Large intestine (tissue), 3 donors: ENCODE results near the gene GEMIN5. TPM values are rescaled to one million over a fixed set of nuclear protein-coding genes. Genes with fewer than 3 reads are reported as not detected.

Source experiments
- DNase-seq, 2 donors: peaks; one replicate each; pipeline versions ENCODE4 v3.0.0 to v3.0.0-alpha.2; 2013
- H3K27ac ChIP-seq: one replicate; pipeline ENCODE4 v1.5.1; 2013; ENCODE audit warnings: low read length
- H3K27me3 ChIP-seq: 2 replicates; pipeline ENCODE4 v1.6.1; 2013; ENCODE audit warnings: low read length; ENCODE audit not compliant: control insufficient read depth, insufficient read depth
- H3K36me3 ChIP-seq: 2 replicates; pipeline ENCODE4 v1.6.1; 2013; ENCODE audit warnings: low read length; ENCODE audit not compliant: control insufficient read depth, insufficient read depth
- H3K4me1 ChIP-seq: one replicate; pipeline ENCODE4 v1.6.1; 2013; ENCODE audit warnings: low read length; ENCODE audit not compliant: control insufficient read depth, insufficient read depth
- H3K4me3 ChIP-seq: one replicate; pipeline ENCODE4 v1.5.1; 2013; ENCODE audit warnings: low read length
- H3K9me3 ChIP-seq: one replicate; pipeline ENCODE4 v1.6.1; 2013; ENCODE audit warnings: mild to moderate bottlenecking, low read depth, low read length, moderate library complexity; ENCODE audit not compliant: control insufficient read depth
- WGBS: methylation state at CpG from one replicate; pipeline ENCODE4 v1.1.5; 2013; ENCODE audit warnings: low lambda C conversion rate; ENCODE audit not compliant: insufficient coverage; 5-methylcytosine and 5-hydroxymethylcytosine counted together
- polyA plus RNA-seq: library from polyadenylated mRNA; unstranded; fragments of 120-200 nt; gene quantifications from one replicate; pipeline ENCODE4 v1.2.1, GENCODE V29; 2013

Gene GEMIN5
- polyA plus RNA-seq, 1 donor, result 12.7 TPM

DNA sequence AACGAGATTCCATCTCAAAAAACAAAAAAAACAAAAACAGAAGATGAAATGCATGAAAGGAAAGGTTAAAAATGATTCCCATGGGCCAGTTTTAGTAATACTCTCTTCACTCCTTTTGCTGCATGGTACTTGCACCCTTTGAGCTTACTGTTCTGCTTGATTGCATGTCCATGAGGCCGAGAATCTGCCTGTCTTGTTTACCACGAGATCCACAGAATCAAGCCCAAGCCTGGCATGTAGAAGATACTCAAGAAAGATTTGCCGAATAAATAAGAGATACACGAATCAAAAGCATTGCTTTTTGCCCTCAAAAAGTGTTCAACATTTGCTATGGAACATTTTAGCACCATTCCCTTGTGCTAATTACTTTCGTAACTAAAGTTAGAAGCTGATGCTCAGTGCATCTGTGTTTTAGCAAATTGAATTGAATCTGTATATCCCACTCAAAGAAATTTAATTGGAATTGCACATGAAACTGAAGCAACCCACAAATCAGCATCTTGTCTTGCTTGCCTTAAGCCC, 88.7 kb downstream of the GEMIN5 start:
- H3K27ac ChIP-seq, result no peak overlapping the region
- H3K9me3 ChIP-seq, result no peaks in the 10 kb centered on the region
- H3K4me3 ChIP-seq, result no peak overlapping the region
- H3K4me1 ChIP-seq, result peaks cover 3% of the 10 kb centered on the region
- 77% methylated on average over 5 of the region's 6 CpGs for WGBS
- DNase-seq, result no peak
- H3K36me3 ChIP-seq, result no peaks in the 10 kb centered on the region
- no peaks in the 10 kb centered on the region for H3K27me3 ChIP-seq

DNA sequence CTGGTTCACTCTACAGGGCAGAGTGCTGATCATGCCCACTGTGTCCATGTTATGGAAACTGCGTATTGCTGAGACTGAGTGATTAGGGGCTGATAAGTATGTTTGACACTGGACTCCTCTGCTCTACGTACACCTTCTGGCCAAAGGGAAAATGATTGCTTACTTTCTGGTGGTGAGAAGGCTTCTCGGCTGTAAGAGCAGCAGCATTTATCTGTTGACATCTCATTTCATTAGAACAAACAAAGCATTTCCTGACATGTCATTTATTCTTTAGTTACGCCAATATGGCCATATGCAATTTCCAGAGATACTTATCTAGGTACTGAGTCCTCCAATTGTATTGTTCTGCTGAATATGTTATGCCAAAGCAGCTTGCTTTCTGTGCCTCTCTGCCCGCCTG, 93.2 kb downstream of the GEMIN5 start:
- Histone ChIP-seq H3K27me3 (no peaks in the 10 kb centered on the region), H3K4me3 (no peak overlapping the region), H3K4me1 (peaks cover 9% of the 10 kb centered on the region), H3K36me3 (no peaks in the 10 kb centered on the region), H3K27ac (no peak overlapping the region), H3K9me3 (no peaks in the 10 kb centered on the region)
- DNase-seq, result peak in 1 of 2 donors; percentile 12
- WGBS, result 20% methylated on average over 1 of the region's 5 CpGs

DNA sequence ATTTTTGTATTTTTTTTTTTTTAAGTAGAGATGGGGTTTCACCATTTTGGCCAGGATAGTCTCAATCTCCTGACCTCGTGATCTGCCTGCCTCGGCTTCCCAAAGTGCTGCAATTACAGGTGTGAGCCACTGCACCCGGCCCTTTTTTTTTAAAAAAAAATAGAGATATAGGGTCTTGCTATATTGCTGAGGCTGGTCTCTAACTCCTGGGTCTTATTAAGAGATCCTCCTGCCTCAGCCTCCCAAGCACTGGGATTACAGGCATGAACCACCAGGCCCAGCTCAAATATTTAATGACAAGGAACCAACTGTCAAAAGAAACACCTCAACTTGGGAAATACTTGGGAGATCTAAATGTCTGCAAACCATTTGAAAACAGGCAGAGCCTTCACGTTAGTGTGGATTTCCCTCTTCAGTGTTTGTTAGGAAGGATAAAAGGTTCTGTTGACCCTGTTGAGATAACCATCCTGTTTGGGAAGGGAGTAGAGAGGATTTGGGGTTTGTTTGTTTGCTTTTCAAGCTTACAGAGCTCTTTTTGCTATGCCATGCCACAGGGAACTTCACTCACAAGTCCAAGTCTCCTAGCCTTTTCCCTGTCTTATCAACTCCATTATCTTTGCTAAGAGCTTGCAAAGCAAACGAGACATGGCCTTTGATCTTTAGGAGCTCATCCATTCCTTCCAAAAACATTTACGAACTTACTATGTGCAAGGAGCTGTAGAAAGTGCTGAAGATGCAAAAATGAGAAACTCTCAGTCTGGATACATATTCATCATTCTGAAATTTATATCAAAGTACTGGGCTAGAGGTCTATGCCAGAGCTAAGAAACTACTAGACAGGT, 95.1 kb downstream of the GEMIN5 start:
- no peaks in the 10 kb centered on the region for H3K9me3 ChIP-seq
- H3K36me3 ChIP-seq, result no peaks in the 10 kb centered on the region
- H3K27me3 ChIP-seq, result no peaks in the 10 kb centered on the region
- peaks cover 10% of the 10 kb centered on the region for H3K4me1 ChIP-seq
- H3K27ac ChIP-seq, result peak overlapping the region; percentile 20
- DNase-seq, result peak in 1 of 2 donors; percentile 29
- H3K4me3 ChIP-seq, result no peak overlapping the region
- no CpG with 5 or more reads among the region's 6 CpGs for WGBS

DNA sequence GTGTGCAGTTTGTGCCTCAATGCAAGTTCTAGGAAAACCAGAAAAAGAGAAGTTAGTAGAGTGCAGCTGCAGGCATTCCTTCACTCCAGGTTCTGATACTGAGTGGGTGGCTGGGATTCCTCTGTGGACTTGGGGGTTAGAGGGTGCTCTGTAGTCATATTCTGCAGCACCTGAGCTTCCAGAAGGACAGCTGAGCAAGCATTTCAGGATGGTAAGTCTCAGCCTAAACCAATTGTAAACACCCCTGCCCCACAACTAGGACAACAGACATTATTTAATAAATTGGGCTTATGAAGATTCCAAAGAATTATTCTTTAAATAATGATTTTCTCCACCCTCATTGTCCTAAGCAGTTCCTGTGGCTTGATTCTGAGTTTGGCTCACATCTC, 96.7 kb downstream of the GEMIN5 start:
- Histone ChIP-seq H3K9me3 (no peaks in the 10 kb centered on the region), H3K4me3 (no peak overlapping the region), H3K27me3 (no peaks in the 10 kb centered on the region), H3K36me3 (no peaks in the 10 kb centered on the region), H3K4me1 (peaks cover 23% of the 10 kb centered on the region), H3K27ac (no peak overlapping the region)
- DNase-seq, result no peak

DNA sequence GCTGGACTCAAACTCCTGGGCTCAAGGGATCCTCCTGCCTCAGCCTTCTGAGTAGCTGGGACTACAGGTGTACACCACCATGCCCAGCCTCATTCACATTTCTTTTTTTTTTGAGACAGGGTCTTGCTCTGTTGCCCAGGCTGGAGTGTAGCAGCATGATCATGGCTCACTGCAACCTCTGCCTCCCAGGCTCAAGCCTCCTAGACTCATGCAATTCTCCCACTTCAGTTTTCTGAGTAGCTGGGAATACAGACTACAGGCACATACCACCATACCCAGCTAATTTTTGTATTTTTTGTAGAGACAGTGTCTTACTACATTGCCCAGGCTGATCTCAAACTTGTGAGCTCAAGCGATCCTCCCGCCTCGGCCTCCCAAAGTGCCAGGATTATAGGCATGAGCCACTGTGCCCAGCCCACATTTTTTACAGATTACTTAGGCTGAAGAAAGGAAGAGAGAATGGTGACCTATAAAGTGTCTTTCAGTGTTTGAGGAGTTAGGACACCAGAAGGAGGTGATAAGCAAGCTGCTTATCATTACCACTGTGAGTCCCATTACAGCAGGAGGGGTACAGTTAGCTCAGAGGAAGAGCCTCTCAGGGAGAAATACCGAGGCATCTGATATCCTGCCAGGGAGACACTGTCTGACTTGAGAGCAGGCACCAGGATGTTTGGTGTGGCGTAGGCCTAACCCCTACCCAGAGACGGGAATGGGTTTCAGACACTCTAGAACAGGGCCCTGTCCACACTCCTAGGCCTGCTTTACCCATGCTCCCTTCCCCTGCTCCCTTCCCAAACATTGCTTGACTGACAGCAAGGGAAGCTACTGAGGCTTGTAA, 97.4 kb downstream of the GEMIN5 start:
- no peak overlapping the region for H3K4me3 ChIP-seq
- no peaks in the 10 kb centered on the region for H3K36me3 ChIP-seq
- no peak overlapping the region for H3K27ac ChIP-seq
- DNase-seq, result no peak
- H3K27me3 ChIP-seq, result no peaks in the 10 kb centered on the region
- peaks cover 28% of the 10 kb centered on the region for H3K4me1 ChIP-seq
- WGBS, result no CpG with 5 or more reads among the region's 6 CpGs
- no peaks in the 10 kb centered on the region for H3K9me3 ChIP-seq

Other genes starting within 250 kb of the GEMIN5 start
- 113 TPM for gene LARP1, start 182.8 kb downstream of the GEMIN5 start, polyA plus RNA-seq
- gene FAXDC2, start 87.6 kb downstream of the GEMIN5 start, polyA plus RNA-seq, result 33.0 TPM
- gene CNOT8, start 79.6 kb downstream of the GEMIN5 start, polyA plus RNA-seq, result 50.7 TPM
- 35.7 TPM for gene MRPL22, start 2.9 kb upstream of the GEMIN5 start, polyA plus RNA-seq
- gene KIF4B, start 75.5 kb upstream of the GEMIN5 start, polyA plus RNA-seq, result 0.01 TPM